ENCODE data around the gene PANK4. TPM values are rescaled to one million over a fixed set of nuclear protein-coding genes. Genes with fewer than 3 reads are reported as not detected.

Gene PANK4
- total and polyA plus RNA-seq, 2 of the 8 experiments (the other 6 are each of a cell fraction or from before 2014, with no cell fraction given) = 20.1 to 29.7 TPM

GRCh38 chr1:2564815-2565374, 38.5 kb upstream of the PANK4 start:
- no peak overlapping the region for H2BK12ac ChIP-seq (ENCODE audit: low read depth, low read length)
- H4K8ac ChIP-seq (ENCODE audit: extremely low read depth, insufficient read depth, low read length) = peak overlapping the region; percentile 35; the same call in 1 of the 2 replicates
- ChIA-PET POLR2A (ENCODE audit: partially characterized antibody) (interaction anchor here (0.7 to 1.2 kb wide), 2 partner anchors 9 to 20 kb away, joined by 3 to 4 read pairs; partner anchors contain the start of gene TNFRSF14), CTCF (ENCODE audit: partially characterized antibody) (interaction anchor here (0.6 to 1.2 kb wide), 4 partner anchors 16 to 986 kb away, joined by 3 to 4 read pairs (median 3); no protein-coding TSS in a partner anchor)
- H3K27me3 ChIP-seq (replicated peaks in 1 of 4; ENCODE audit: control insufficient read depth in 3 of 4, extremely low read depth in 1 of 4, insufficient read depth in 3 of 4, low read length in 3 of 4) = no peaks in the 10 kb centered on the region
- H3K79me1 ChIP-seq (ENCODE audit: low read depth, low read length) = no peaks in the 10 kb centered on the region
- no peak overlapping the region for H3K4ac ChIP-seq (replicated peaks; ENCODE audit: insufficient read length, low read depth, low read length)
- H3K27ac ChIP-seq (ENCODE audit: low read depth, low read length) = no peak overlapping the region
- H3K18ac ChIP-seq (ENCODE audit: extremely low read depth, low read length) = no peak overlapping the region
- no peaks in the 10 kb centered on the region for H3K36me3 ChIP-seq (ENCODE audit: control insufficient read depth in 2 of 4, insufficient read depth in 4 of 4, low read length in 3 of 4)
- no peaks in the 10 kb centered on the region for H3K23me2 ChIP-seq (ENCODE audit: low read depth, low read length)
- H3K79me2 ChIP-seq (ENCODE audit: control insufficient read depth in 1 of 2, insufficient read depth in 2 of 2, low read length in 2 of 2) = no peaks in the 10 kb centered on the region
- H2BK5ac ChIP-seq (ENCODE audit: low read depth, low read length) = no peak overlapping the region
- no peaks in the 10 kb centered on the region for H3K9me3 ChIP-seq (ENCODE audit: insufficient read depth in 2 of 2, low read depth in 1 of 2, low read length in 1 of 2)
- H4K5ac ChIP-seq (ENCODE audit: insufficient read length, low read depth, low read length) = no peak overlapping the region
- H2BK15ac ChIP-seq (ENCODE audit: low read length) = no peak overlapping the region
- H2BK120ac ChIP-seq (replicated peaks; ENCODE audit: low read depth, low read length) = no peak overlapping the region
- H3K4me2 ChIP-seq (ENCODE audit: insufficient read depth in 1 of 2, low read depth in 2 of 2, low read length in 2 of 2) = no peak overlapping the region
- H4K91ac ChIP-seq (replicated peaks; ENCODE audit: insufficient read length, low read length) = no peak overlapping the region
- no peak overlapping the region for H3K23ac ChIP-seq (ENCODE audit: insufficient read length)
- H3K56ac ChIP-seq (replicated peaks; ENCODE audit: insufficient read length, low read depth, low read length) = no peak overlapping the region
- no peak overlapping the region for H3K14ac ChIP-seq (ENCODE audit: insufficient read length)
- no peak overlapping the region for H2BK20ac ChIP-seq (ENCODE audit: low read length)
- H3K9ac ChIP-seq (replicated peaks in 1 of 4; ENCODE audit: extremely low read depth in 1 of 4, low read depth in 3 of 4, low read length in 3 of 4) = no peak overlapping the region
- no peak overlapping the region for H2AK5ac ChIP-seq (ENCODE audit: low read depth, low read length)
- no peaks in the 10 kb centered on the region for H4K20me1 ChIP-seq (replicated peaks in 1 of 2; ENCODE audit: control insufficient read depth in 1 of 2, insufficient read depth in 2 of 2, low read length in 2 of 2)
- peaks cover 0 to 5% (median 0%) of the 10 kb centered on the region in 4 experiments; a peak in 1 of 7 replicates for H3K4me1 ChIP-seq (replicated peaks in 1 of 4; ENCODE audit: control insufficient read depth in 3 of 4, insufficient read depth in 4 of 4, low read length in 3 of 4)
- no peak for FAIRE-seq
- H3K4me3 ChIP-seq (ENCODE audit: extremely low read depth in 1 of 4, insufficient read depth in 2 of 4, low read depth in 3 of 4, low read length in 4 of 4) = no peak overlapping the region
- WGBS, 2 experiments (ENCODE audit: extremely low coverage in 1 of 2, insufficient coverage in 1 of 2, insufficient read length in 1 of 2, insufficient replicate concordance in 2 of 2, low coverage in 1 of 2, low lambda C conversion rate in 2 of 2, missing lambda C conversion rate in 1 of 2) = 95% methylated on average over 4 of the region's 14 CpGs; no CpG with 5 or more reads in 1 of the 2 experiments
- no peak for DNase-seq (ENCODE audit: low read depth in 1 of 2, low spot score in 2 of 2)
- H2AFZ ChIP-seq (ENCODE audit: low read length) = no peak overlapping the region
- TF ChIP-seq EZH2 (IDR thresholded peaks at IDR 0.05; ENCODE audit: low read depth, low read length, severe bottlenecking) (no peak), CTBP2 (IDR thresholded peaks at IDR 0.05; ENCODE audit: borderline replicate concordance, insufficient read depth, insufficient read length, low read length) (no peak), RXRA (IDR thresholded peaks at IDR 0.05; ENCODE audit: insufficient read depth, low read depth, low read length) (no peak), JUND (IDR thresholded peaks at IDR 0.05; ENCODE audit: low read length) (no peak), SP1 (IDR thresholded peaks at IDR 0.05; ENCODE audit: low read depth, low read length) (no peak), JUN (IDR thresholded peaks at IDR 0.05; ENCODE audit: low read depth, low read length) (no peak), SIX5 (IDR thresholded peaks at IDR 0.05; ENCODE audit: low read depth, low read length) (no peak), SAP30 (IDR thresholded peaks at IDR 0.05; ENCODE audit: insufficient read depth, insufficient replicate concordance, low read length) (no peak)
- TF ChIP-seq, protein P1, sequence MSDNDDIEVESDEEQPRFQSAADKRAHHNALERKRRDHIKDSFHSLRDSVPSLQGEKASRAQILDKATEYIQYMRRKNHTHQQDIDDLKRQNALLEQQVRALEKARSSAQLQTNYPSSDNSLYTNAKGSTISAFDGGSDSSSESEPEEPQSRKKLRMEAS (IDR thresholded peaks at IDR 0.05) = no peak
- TF ChIP-seq, protein P2, sequence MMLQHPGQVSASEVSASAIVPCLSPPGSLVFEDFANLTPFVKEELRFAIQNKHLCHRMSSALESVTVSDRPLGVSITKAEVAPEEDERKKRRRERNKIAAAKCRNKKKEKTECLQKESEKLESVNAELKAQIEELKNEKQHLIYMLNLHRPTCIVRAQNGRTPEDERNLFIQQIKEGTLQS (IDR thresholded peaks at IDR 0.05; ENCODE audit: insufficient read depth, low read depth, low read length) = no peak
- TF ChIP-seq, protein P3, sequence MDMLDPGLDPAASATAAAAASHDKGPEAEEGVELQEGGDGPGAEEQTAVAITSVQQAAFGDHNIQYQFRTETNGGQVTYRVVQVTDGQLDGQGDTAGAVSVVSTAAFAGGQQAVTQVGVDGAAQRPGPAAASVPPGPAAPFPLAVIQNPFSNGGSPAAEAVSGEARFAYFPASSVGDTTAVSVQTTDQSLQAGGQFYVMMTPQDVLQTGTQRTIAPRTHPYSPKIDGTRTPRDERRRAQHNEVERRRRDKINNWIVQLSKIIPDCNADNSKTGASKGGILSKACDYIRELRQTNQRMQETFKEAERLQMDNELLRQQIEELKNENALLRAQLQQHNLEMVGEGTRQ (IDR thresholded peaks at IDR 0.05; ENCODE audit: low read length) = no peak

Measured in H1 (cell line).